SK-N-SH (cell line): ENCODE data around the gene TFAP2C. TPM values are rescaled to one million over a fixed set of nuclear protein-coding genes. Genes with fewer than 3 reads are reported as not detected.

Source experiments
- CTCF ChIA-PET: fragments of 300-600, 350-600 bp; formaldehyde crosslinking; extraction: SDS; loops from one replicate; lab custom pipeline; 2021; lab: Yijun Ruan, JAX
- POLR2A ChIA-PET: fragments of 350-600 bp; sonication (Branson Sonifier 250); formaldehyde crosslinking; extraction: SDS; loops from one replicate; lab custom pipeline; 2020; ENCODE audit warnings: antibody characterized with exemption, inconsistent platforms; lab: Yijun Ruan, JAX
- DNase-seq: peaks from one replicate; pipeline ENCODE4 v3.0.0; 2012
- H2AFZ ChIP-seq: fragments of 200-600 bp; sonication (generic); 2 replicates; pipeline ENCODE4 v1.8.1; 2016; ENCODE audit warnings: antibody characterized with exemption, mild to moderate bottlenecking, low read depth
- H3F3A ChIP-seq: fragments of 200-600 bp; sonication (generic); replicated peaks from 2 replicates; pipeline ENCODE3; 2016; ENCODE audit warnings: antibody characterized with exemption, mild to moderate bottlenecking; ENCODE audit not compliant: insufficient read depth
- H3K27ac ChIP-seq, 2 experiments: fragments of 200-500 bp in 1 of 2; fragments of 200-600 bp in 1 of 2; sonication (Bioruptor generic) in 1 of 2; sonication (generic), shearing (Covaris generic) in 1 of 2; 2 replicates each; pipeline versions ENCODE4 v1.5.1 to v1.6.1; 2014 to 2016; ENCODE audit warnings: low read depth in 2 of 2, inconsistent platforms in 1 of 2, low read length in 1 of 2, mild to moderate bottlenecking in 1 of 2, mixed read lengths in 1 of 2
- H3K27me3 ChIP-seq: fragments of 200-600 bp; sonication (generic), shearing (Covaris generic); 2 replicates; pipeline ENCODE4 v1.6.1; 2016; ENCODE audit warnings: mixed run types; ENCODE audit not compliant: insufficient read depth
- H3K36me3 ChIP-seq, 2 experiments: fragments of 200-500 bp in 1 of 2; fragments of 200-600 bp in 1 of 2; sonication (Bioruptor generic) in 1 of 2; sonication (generic) in 1 of 2; replicated peaks in 1 of 2; 2 replicates each; pipeline versions ENCODE3 to v1.5.1; 2014 to 2016; ENCODE audit warnings: low read length in 1 of 2, mild to moderate bottlenecking in 1 of 2; ENCODE audit not compliant: insufficient read depth in 2 of 2, control insufficient read depth in 1 of 2
- H3K4me1 ChIP-seq, 2 experiments: fragments of 200-500 bp in 1 of 2; fragments of 200-600 bp in 1 of 2; sonication (Bioruptor generic) in 1 of 2; sonication (generic), shearing (Covaris generic) in 1 of 2; 2 replicates each; pipeline versions ENCODE4 v1.5.1 to v1.6.1; 2014 to 2016; ENCODE audit warnings: low read depth in 1 of 2, low read length in 1 of 2, mixed run types in 1 of 2; ENCODE audit not compliant: insufficient read depth in 2 of 2, control insufficient read depth in 1 of 2
- H3K4me2 ChIP-seq: fragments of 200-600 bp; sonication (generic), shearing (Covaris generic); 2 replicates; pipeline ENCODE4 v1.6.1; 2017; ENCODE audit warnings: mixed run types
- H3K4me3 ChIP-seq, 2 experiments: fragments of 200-500 bp in 1 of 2; fragments of 200-600 bp in 1 of 2; sonication (Bioruptor generic) in 1 of 2; sonication (generic), shearing (Covaris generic) in 1 of 2; 2 replicates each; pipeline versions ENCODE4 v1.5.1 to v1.8.1; 2014 to 2016; ENCODE audit warnings: low read depth in 2 of 2, inconsistent platforms in 1 of 2, low read length in 1 of 2, mild to moderate bottlenecking in 1 of 2, mixed read lengths in 1 of 2, moderate library complexity in 1 of 2
- H3K79me2 ChIP-seq: fragments of 200-600 bp; sonication (generic); 2 replicates; pipeline ENCODE4 v1.8.1; 2017; ENCODE audit warnings: mild to moderate bottlenecking; ENCODE audit not compliant: insufficient read depth
- H3K9ac ChIP-seq: fragments of 200-600 bp; sonication (generic); 2 replicates; pipeline ENCODE4 v1.6.1; 2017; ENCODE audit warnings: mixed run types
- H3K9me2 ChIP-seq: fragments of 200-600 bp; sonication (generic); 2 replicates; pipeline ENCODE4 v1.6.1; 2017; ENCODE audit warnings: mixed run types
- H3K9me3 ChIP-seq: fragments of 200-600 bp; sonication (generic); 2 replicates; pipeline ENCODE4 v1.6.1; 2017; ENCODE audit warnings: mixed run types, mild to moderate bottlenecking, moderate library complexity
- H4K20me1 ChIP-seq: fragments of 200-600 bp; sonication (generic); 2 replicates; pipeline ENCODE4 v1.6.1; 2017; ENCODE audit warnings: mild to moderate bottlenecking, mixed run types; ENCODE audit not compliant: insufficient read depth
- CTCF ChIP-seq: fragments of 200-600 bp; sonication (generic); IDR thresholded peaks from 2 replicates; pipeline ENCODE4 v1.6.1; 2017; ENCODE audit warnings: antibody characterized with exemption, mild to moderate bottlenecking, moderate library complexity
- ELF1 ChIP-seq: IDR thresholded peaks from 2 replicates; pipeline ENCODE4 v1.4.0; 2012
- EP300 ChIP-seq, 2 experiments: IDR thresholded peaks; 2 replicates each; pipeline versions ENCODE4 v1.4.0 to v1.6.1; 2012; ENCODE audit warnings: borderline replicate concordance in 1 of 2, low read depth in 1 of 2, low read length in 1 of 2
- EZH2phosphoT487 ChIP-seq: fragments of 200-600 bp; sonication (generic); IDR thresholded peaks from 2 replicates; pipeline ENCODE4 v1.6.1; 2017; ENCODE audit warnings: low read depth, mixed run types, mild to moderate bottlenecking, antibody characterized with exemption, moderate library complexity, borderline replicate concordance
- RAD21 ChIP-seq: IDR thresholded peaks from 2 replicates; pipeline ENCODE4 v1.6.1; 2012; ENCODE audit warnings: mild to moderate bottlenecking, low read length
- RFX5 ChIP-seq: IDR thresholded peaks from 2 replicates; pipeline ENCODE4 v1.6.1; 2012; ENCODE audit warnings: mild to moderate bottlenecking, improper control_type of control experiment, low read length
- SIN3A ChIP-seq: IDR thresholded peaks from 2 replicates; pipeline ENCODE4 v1.6.1; 2012; ENCODE audit warnings: low read depth, mild to moderate bottlenecking, low read length, moderate library complexity, borderline replicate concordance
- SMC3 ChIP-seq: IDR thresholded peaks from 2 replicates; pipeline ENCODE4 v1.6.1; 2012; ENCODE audit warnings: low read depth, low read length, improper control_type of control experiment
- TAF1 ChIP-seq: IDR thresholded peaks from 2 replicates; pipeline ENCODE4 v1.6.1; 2012; ENCODE audit warnings: low read depth, mild to moderate bottlenecking, low read length, moderate library complexity, borderline replicate concordance
- TCF12 ChIP-seq: IDR thresholded peaks from 2 replicates; pipeline ENCODE4 v1.4.0; 2012
- ZBTB33 ChIP-seq: IDR thresholded peaks from 2 replicates; pipeline ENCODE4 v1.4.0; 2012; ENCODE audit warnings: low read depth, borderline replicate concordance
- WGBS: methylation state at CpG from one replicate; pipeline ENCODE4 v1.1.6; 2017; ENCODE audit warnings: low lambda C conversion rate; 5-methylcytosine and 5-hydroxymethylcytosine counted together
- polyA plus RNA-seq, 3 experiments: library from polyadenylated mRNA; depleted of rRNA; stranded (reverse); fragments of >200 nt; gene quantifications; 2 replicates each; pipeline ENCODE4 v1.2.3, GENCODE V29; 2012

The TFAP2C gene
- polyA plus RNA-seq, 1 of the 3 experiments (the other 2 are of a cell fraction), result not detected

GRCh38 chr20:56663660-56664059, 34.6 kb downstream of the TFAP2C start:
- POLR2A ChIA-PET, result no interaction called here
- H3K79me2 ChIP-seq, result no peaks in the 10 kb centered on the region
- 14% methylated on average over 9 of the region's 9 CpGs for WGBS

GRCh38 chr20:56664796-56665195, 35.7 kb downstream of the TFAP2C start:
- no peaks in the 10 kb centered on the region for H3K9me2 ChIP-seq
- H3F3A ChIP-seq, result no peaks in the 10 kb centered on the region
- H2AFZ ChIP-seq, result no peak overlapping the region
- no peak overlapping the region for H3K27ac ChIP-seq
- H3K4me3 ChIP-seq, result no peak overlapping the region
- H3K4me1 ChIP-seq, result no peaks in the 10 kb centered on the region
- no peaks in the 10 kb centered on the region for H3K79me2 ChIP-seq
- no peaks in the 10 kb centered on the region for H4K20me1 ChIP-seq
- TF ChIP-seq SIN3A (no peak), SMC3 (no peak), CTCF (no peak)
- H3K27me3 ChIP-seq, result peaks cover 7% of the 10 kb centered on the region; the same call in 1 of the 2 replicates
- no peak overlapping the region for H3K4me2 ChIP-seq
- DNase-seq, result no peak
- 0% methylated on average over 1 of the region's 1 CpG for WGBS
- H3K36me3 ChIP-seq, result no peaks in the 10 kb centered on the region
- no peaks in the 10 kb centered on the region for H3K9me3 ChIP-seq
- ChIA-PET POLR2A (interaction anchor here (0.7 kb wide), 1 partner anchor 17 kb away, joined by 3 read pairs; no protein-coding TSS in a partner anchor), CTCF (interaction anchor here (1.0 kb wide), 1 partner anchor 331 kb away, joined by 3 read pairs; no protein-coding TSS in a partner anchor)
- no peak overlapping the region for H3K9ac ChIP-seq

More at GRCh38 chr20:56663660-56664059, 34.6 kb downstream of the TFAP2C start:
- H3K27ac ChIP-seq, result no peak overlapping the region
- H3K9me3 ChIP-seq, result no peaks in the 10 kb centered on the region
- no peak overlapping the region for H3K9ac ChIP-seq
- H4K20me1 ChIP-seq, result no peaks in the 10 kb centered on the region
- H3F3A ChIP-seq, result no peaks in the 10 kb centered on the region
- no peaks in the 10 kb centered on the region for H3K4me1 ChIP-seq
- no peak for DNase-seq
- H2AFZ ChIP-seq, result no peak overlapping the region
- no peaks in the 10 kb centered on the region for H3K36me3 ChIP-seq
- TF ChIP-seq TCF12, result no peak
- no peak for TF ChIP-seq ELF1
- TF ChIP-seq EP300 (IDR thresholded peaks at IDR 0.05; ENCODE audit: borderline replicate concordance in 1 of 2, low read depth in 1 of 2, low read length in 1 of 2), result no peak
- no peak for TF ChIP-seq EZH2phosphoT487
- TF ChIP-seq ZBTB33, result no peak
- TF ChIP-seq RAD21, result no peak
- TF ChIP-seq TAF1, result no peak
- no peak for TF ChIP-seq RFX5
- H3K9me2 ChIP-seq, result no peaks in the 10 kb centered on the region
- H3K4me3 ChIP-seq, result no peak overlapping the region
- CTCF ChIA-PET, result no interaction called here
- no peak overlapping the region for H3K4me2 ChIP-seq
- peaks cover 7% of the 10 kb centered on the region; the same call in 1 of the 2 replicates for H3K27me3 ChIP-seq
